ENCODE measurements around the gene GADL1. TPM values are rescaled to one million over a fixed set of nuclear protein-coding genes. Genes with fewer than 3 reads are reported as not detected.

GADL1 gene
- polyA plus RNA-seq, 3 donors: 2.4 to 6.0 (median 3.9) TPM

DNA sequence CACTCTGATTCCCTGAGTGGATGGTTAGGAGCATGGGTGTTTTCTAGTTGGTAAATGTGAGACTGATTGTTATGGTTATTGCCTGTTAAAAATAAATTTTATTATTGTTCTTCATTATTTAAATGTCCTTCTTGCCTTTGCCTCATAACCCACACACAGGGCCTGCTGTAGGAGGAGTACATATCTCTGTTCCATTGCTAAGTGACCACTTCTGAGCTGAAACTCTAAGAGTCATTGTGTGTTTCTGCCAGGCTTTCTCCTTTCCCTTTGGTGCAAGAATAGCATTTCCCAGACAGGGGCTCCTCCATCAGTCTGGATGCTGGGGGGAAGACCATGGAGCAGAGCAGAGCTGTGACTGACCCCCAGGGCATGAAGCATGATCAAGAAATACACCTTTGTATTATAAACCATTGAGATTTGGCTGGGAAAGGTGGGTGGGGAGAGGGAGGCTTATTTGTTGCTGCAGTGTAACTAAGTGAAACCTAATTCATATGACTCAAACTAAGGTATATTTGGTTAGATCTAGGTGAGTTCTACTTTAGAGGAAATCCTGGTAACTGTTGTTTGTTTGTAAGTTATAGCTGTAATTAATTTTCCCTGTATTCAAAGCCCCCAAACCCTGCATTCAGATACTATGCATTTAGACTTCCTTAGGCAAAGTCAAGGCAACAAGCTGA lies 150.7 kb downstream of the GADL1 start:
- no peak for DNase-seq (ENCODE audit: extremely low read depth in 1 of 11, low read depth in 9 of 11, low spot score in 4 of 11)

DNA sequence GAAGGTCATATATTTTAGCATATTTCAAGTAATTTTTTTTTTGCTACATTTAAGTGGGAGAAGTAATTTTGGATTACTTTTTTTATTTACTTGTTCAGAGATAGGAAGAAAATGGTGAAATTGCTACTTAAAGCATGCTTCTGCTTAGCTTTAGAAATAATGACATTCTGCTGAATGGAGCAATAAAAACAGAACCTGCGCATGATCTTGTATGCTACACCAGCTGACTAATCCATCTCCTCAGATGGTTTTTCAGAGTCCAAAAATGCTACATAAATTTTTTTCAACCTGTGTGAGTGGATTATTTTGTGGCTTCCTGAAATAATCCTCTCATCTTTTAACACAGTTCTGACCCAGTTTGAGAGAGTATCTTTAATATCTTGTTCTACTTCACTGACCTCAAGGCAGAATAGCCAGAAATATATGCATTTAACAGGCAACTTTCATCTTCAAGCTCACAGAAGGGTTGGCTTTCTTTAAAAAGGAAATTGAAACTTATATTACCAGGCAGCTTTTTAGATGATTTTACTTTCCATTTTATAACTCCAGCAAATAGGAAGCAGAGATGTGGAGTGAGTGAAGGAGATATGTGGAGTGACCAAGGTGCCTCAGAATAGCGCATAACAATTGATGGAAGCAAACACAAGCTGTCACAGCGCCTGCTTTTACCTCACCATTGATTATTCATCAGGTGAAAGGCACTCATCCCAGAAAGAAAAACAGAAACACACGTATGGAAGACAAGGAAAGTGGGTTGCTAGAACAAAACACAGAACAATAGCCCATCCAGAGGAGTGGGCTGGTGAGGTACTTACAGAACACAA lies 151.5 kb downstream of the GADL1 start:
- no peak for DNase-seq (ENCODE audit: extremely low read depth in 1 of 11, low read depth in 9 of 11, low spot score in 4 of 11)

DNA sequence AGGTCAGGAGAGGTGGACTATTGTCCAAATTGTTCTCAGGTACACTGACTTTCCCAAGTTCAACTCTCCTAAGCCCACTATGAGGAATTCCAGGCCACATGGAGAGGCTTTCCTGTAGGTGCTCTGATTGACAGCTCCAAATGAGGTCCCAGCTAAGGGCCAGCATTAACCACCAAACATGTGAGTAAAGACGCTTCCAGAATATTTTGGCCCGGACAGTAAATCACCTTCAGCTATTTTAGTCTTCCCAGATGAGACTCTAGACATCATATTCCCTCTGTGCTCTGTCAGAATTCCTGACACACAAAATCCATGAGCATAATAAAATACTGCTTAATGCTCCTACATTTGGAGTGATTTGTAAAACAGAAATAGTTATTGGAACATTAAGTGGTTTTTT lies 152.6 kb downstream of the GADL1 start:
- no peak for DNase-seq (ENCODE audit: extremely low read depth in 1 of 11, low read depth in 9 of 11, low spot score in 4 of 11)

DNA sequence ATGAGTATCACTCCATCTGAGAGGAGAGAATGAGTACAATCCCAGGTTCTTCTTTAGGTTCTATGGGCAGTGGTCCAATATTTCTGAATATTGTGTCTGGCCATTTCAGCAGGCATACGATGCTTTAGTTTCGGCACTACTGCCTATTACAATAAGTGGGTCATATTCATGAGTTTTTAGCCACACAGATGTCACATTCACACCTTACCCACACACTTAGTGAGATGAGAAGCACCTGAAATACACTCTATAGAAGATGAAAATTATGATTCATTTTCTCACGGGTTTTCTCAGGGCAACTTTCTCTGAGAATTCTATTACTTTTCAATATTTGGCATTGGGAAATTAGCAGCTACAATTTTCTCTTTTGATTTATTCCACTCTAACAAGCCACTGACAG lies 155.9 kb downstream of the GADL1 start:
- no peak for DNase-seq (ENCODE audit: extremely low read depth in 1 of 11, low read depth in 9 of 11, low spot score in 4 of 11)

DNA sequence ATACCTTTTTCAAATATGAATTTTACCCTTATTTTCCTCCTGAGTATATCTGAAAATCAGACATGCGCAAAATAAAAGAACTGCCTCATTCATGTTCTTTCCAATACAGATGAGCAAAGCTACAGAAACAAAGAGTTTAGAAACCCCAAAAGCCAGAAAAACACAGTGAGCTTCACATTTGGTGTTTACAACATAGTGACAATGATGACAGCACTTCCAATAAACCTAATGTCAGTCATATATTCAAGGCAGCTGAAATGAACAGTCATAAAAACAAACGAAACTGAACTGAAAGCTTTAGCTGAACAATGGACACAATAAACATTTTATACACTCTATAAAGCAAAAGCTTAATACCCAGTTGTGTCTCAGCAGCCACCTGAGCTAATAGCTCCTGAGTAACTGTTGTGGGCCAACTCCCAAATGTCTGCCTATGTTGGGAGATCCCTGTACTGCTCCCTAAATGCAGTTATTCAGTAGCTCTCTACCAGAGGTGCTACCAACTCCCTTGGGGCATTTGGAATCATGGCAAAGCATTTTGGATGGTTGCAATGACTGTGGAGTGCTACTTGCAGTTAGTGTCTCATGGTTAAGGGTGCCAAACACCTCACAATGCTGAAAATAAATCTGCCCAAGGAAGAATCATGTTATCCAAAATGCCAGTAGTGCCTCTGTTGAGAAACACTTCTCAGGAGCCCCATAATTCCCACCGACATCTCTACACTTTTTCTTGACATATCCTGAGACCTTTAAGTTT lies 156.5 kb downstream of the GADL1 start:
- no peak for DNase-seq (ENCODE audit: extremely low read depth in 1 of 11, low read depth in 9 of 11, low spot score in 4 of 11)

DNA sequence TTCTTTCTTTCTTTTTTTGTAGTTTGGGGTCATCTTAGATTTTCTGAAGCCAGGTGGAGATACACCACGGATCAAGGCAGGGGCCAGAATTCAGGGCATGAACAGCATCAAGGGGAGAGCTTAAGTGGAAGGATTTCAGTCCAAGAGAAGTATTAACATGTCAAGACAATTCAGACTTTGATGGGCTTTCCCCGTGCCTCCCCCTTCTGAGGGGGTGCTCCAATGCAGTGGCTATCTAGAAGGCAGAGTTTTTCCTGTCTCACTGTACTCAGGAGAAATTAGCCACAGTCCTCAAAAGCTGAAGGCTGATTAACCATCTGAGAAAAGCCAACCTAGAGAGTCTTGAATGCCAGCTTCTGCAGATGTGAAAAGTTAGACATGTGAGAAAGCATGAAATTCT lies 160.8 kb downstream of the GADL1 start:
- DNase-seq (ENCODE audit: extremely low read depth in 1 of 11, low read depth in 9 of 11, low spot score in 4 of 11): no peak

DNA sequence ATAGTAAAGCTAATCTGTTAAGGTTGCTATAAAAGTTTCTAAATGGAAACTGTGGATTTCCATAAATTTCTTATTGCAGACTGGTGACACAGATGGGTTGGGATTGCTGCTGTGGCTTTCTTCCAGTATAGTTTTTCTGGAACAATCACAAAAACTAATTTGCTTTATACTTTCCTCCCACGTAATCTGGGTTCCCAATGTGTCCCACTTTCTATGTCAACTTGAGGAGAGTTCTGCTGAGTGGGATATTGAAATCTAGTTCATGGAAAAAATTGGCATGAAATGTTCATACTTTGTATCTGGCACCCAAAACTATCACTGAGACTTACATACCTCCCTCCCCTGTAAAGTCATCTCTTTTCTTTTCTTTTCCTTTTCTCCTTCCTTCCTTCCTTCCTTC lies 161.3 kb downstream of the GADL1 start:
- no peak for DNase-seq (ENCODE audit: extremely low read depth in 1 of 11, low read depth in 9 of 11, low spot score in 4 of 11)

DNA sequence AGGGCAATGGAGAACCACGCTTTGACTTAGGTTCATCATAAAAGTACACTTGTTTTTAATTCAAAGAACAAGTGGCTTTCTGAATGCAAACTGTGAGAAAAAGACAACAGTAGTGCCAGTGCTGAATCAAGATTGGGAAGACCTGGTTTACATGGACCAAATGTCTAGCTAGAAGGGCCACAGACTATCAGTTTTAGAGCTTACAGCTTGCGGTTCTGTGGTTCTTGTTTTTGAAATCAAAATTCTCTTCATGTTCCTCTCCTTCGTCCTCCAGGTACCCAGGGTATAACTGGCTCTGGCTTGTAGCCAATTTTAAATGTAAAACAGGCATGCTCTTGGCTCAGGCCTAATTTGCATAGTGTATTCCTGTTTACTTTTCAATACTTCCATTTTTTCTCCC lies 163.5 kb downstream of the GADL1 start:
- DNase-seq (ENCODE audit: extremely low read depth in 1 of 11, low read depth in 9 of 11, low spot score in 4 of 11): no peak

DNA sequence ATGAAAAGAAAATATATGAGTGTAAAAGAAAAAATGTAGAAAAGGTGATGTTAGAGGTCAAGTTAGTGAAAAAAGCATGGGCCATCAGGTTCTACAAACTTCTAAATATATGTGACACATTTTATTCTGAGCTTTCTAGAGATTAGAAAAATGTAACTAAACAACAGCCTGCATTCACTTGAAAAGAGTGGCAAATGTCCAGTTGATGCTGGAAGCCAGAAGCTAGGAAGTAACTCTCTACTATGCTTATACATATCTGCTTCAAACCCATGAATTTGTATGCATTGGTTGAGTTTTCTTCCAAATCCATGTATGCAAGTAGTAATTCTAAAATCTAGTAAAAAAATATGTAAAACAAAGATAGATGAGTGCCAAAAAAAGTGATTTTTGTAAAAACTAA lies 164.5 kb downstream of the GADL1 start:
- no peak for DNase-seq (ENCODE audit: extremely low read depth in 1 of 11, low read depth in 9 of 11, low spot score in 4 of 11)

DNA sequence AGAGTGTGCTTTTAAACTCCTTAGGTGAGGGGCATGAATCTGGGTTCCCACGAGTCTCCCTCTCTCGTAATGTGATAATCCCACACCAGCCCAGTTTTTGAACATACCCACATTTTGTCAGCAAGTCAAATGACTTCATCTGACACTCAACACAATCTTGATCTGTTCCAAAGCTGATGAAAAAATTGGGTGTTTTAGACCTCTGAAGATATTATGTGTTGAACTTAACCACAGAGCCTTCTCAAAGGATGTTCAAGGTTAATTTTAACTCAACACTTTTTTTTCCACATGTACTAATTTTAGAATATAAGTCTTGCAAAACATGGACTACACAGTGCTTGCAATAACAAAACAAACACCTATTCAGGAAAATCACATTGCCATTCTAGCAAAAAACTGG lies 164.9 kb downstream of the GADL1 start:
- DNase-seq (ENCODE audit: extremely low read depth in 1 of 11, low read depth in 9 of 11, low spot score in 4 of 11): no peak

DNA sequence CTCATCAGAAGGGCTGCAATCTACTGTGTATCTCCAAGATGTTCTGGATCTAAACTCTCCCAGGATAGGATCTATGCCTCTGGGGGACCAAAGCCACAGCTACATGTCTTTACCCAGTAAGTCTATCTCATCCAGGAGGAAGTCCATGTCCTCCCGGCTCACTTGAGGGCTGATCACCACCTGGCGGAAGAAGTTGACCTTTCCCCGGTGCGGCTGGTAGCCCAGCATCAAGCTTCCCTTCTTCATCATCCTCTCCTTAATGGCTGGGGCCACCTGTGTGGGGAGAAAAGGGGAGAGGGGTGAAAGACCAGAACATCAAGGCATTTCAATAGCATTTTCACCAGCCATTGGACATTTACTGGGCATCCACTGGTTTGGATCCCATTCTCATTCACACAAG lies 166.3 kb downstream of the GADL1 start:
- DNase-seq (ENCODE audit: extremely low read depth in 1 of 11, low read depth in 9 of 11, low spot score in 4 of 11): no peak

DNA sequence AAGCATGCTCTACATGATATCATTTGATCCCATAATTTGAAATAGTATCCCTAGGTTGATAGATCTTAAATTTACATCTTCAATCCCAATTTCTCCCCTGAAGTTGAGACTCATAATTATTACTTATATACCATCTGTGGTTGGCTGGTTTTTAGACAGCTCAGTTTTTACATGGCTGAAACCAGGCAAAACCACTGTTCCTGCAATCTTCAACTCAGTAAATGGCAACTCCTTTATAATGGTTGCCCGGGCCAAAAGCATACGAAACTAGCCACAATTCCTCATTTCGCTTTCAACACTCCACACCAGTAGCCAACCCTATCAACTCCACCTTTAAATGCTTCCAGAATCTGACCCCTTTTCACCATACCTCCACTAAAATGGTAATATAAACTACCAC lies 169.6 kb downstream of the GADL1 start:
- DNase-seq (ENCODE audit: extremely low read depth in 1 of 11, low read depth in 9 of 11, low spot score in 4 of 11): no peak

DNA sequence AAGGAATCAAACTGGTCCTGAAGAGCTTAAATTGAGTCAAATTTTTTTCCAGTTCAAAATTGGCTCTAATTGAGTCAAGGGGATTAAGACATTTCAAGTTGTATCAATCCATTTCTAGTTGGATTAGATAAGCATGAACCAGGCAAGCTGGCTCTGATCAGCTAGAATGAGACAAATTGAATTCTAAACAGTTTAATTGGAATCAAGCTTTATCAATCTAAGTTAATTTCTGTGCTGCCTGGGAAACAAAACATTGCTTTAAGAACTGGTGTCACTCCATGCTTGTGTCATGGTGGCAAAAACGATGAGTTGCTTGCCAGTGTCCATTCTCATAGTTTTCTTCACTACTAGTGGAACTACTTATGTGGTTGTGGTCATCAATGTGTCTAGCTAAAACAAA lies 171.2 kb downstream of the GADL1 start:
- no peak for DNase-seq (ENCODE audit: extremely low read depth in 1 of 11, low read depth in 9 of 11, low spot score in 4 of 11)

DNA sequence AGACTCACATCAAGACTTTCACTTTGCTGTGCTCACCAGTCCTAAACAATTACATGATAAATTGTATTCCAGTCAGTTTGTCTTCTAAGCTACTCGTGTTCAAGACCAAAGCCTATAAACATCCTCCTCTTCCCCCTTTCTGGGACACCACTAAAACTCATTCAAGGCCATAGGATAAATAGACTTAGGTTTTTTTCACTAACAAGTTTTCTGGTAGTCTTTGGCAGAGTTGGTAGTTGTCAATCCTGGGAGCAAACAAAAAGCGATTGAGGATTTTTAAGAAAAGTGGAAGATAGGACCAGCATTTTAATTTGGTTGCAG lies 173.2 kb downstream of the GADL1 start:
- DNase-seq (ENCODE audit: extremely low read depth in 1 of 11, low read depth in 9 of 11, low spot score in 4 of 11): no peak

DNA sequence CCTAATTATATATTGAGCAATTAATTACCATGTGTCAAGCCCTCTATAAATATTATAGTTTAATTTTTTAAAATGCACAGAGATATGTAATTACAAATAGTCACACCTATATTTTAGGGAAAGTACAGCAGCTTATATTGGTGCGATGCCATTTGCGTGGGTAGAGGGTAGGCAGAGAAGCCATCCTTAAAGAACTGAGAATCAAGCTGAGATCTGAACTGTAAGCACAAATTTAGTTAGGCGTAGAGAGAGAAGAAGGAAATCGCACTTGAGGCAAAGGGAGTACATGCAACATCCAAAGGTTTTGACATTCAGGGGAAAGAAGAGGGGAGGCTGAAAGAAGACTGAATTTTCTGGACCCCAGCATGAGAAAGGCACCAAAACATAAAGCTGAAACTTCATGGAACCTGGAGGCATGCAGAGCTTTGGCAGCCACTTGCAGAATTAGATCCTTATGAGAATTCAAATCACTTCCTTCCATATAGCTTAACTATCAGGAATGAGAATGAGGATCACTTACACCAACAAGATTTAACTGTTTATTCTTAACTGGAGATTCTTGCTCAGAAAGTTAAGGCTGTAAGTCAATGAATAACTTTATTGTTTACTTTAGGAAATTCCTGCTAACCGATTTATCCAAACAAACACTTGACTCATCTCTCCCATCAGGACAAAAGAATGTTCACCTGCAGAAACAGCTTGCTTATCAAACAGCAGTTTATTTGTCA lies 173.7 kb downstream of the GADL1 start:
- peak in 2 of 11 donors; percentile 12 for DNase-seq (ENCODE audit: extremely low read depth in 1 of 11, low read depth in 9 of 11, low spot score in 4 of 11)

DNA sequence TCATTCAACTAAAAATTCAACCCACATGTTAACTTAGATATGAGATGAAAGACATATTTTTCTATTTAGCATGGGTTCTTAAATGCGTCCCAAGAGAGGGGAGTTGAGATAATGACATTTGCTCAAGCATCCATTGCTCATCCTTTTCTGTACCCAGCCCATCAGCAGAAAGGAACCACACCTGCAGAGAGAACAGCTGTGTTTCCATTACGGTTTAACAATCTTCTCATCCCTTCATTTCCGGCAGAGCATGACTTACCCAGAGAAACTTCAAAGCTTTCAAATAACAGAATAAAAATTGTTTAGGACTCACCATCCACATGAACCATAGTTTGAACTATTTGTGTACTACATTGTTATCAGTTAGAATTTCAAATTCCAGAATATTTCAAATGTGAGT lies 174.9 kb downstream of the GADL1 start:
- DNase-seq (ENCODE audit: extremely low read depth in 1 of 11, low read depth in 9 of 11, low spot score in 4 of 11): no peak

DNA sequence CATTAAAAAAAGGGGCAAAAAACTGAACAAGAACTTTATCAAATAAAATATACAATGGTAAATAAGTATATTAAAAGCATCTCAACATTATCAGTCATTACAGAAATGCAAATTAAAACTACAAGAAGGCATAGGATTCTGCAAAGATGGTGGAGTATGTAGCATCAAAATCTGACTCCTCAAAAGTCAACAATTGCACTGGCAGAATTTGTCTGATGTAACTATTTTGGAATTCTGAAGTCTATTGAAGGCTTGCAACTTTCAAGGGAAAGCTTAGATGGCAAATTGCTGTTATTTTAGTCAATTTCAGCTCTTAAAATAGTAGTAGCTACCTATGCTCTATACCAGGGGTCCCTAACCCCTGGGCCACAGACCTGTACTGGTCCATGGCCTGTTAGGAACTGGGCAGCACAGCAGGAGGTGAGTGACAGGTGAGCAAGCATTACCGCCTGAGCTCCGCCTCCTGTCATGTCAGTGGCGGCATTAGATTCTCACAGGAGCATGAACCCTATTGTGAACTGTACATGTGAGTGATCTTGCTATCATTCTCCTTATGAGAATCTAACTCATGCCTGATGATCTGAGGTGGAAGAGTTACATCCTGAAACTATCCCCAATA lies 180.5 kb downstream of the GADL1 start:
- no peak for DNase-seq (ENCODE audit: extremely low read depth in 1 of 11, low read depth in 9 of 11, low spot score in 4 of 11)

DNA sequence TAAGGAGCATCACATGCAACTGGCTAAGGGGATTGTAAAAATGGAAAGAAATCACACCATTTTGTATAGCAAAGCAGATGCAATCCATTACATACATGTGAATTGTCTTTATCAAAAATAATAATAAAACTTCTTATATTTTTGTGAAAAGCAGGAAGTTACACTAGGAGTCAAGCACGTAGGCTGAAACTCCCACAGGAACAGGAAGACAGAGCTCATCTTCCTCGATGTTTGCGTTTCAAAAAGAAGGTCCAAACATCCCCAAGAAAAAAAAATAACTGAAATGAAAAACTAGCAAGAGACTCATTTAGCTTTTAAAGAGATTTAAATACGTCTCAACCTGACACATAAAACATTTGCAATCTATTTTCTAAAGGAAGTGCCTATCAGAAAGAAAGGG lies 181.5 kb downstream of the GADL1 start:
- DNase-seq (ENCODE audit: extremely low read depth in 1 of 11, low read depth in 9 of 11, low spot score in 4 of 11): no peak

DNA sequence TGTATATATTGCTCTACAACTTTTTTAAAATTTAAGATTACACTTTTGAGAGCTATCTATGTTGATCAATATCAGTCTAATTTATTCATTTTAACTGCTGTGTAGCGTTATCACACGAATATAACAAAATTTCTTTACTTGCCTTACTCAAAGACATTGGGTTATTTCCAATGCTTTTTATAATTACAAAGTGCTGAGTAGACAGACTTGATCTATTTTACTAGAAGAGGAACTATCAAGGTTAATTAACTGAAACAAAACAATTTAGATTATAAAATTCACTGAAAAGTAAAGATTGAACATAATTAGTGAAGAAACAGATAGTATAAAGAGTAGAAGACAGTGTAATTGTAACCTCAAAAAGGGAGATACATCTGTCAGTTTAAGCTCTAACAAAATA lies 182.6 kb downstream of the GADL1 start:
- no peak for DNase-seq (ENCODE audit: extremely low read depth in 1 of 11, low read depth in 9 of 11, low spot score in 4 of 11)

All from renal cortex interstitium (tissue), 11 donors.